GM18870 (cell line): Measurements from ENCODE around the gene RNF112.
A peak's percentile ranks its signal among the peaks of the same experiment; 100 is the strongest.

ENCODE experiments used
- ATAC-seq: cut with Tn5 transposase; IDR thresholded peaks from one replicate; pipeline ENCODE4 v1.9.1; 2021; ENCODE audit warnings: moderate library complexity; ENCODE audit not compliant: unreplicated experiment

The RNF112 gene

GRCh38 chr17:19372866-19373504, 38.0 kb upstream of the RNF112 start:
- ATAC-seq = no peak

- no peak for ATAC-seq
Measured at GRCh38 chr17:19374136-19374535, 36.9 kb upstream of the RNF112 start.

GRCh38 chr17:19375732-19376131, 35.3 kb upstream of the RNF112 start:
- no peak for ATAC-seq

GRCh38 chr17:19376811-19377210, 34.2 kb upstream of the RNF112 start:
- ATAC-seq = no peak

- peak; percentile 88 for ATAC-seq
Measured at GRCh38 chr17:19377602-19378415, 33.2 kb upstream of the RNF112 start.

- ATAC-seq = no peak
Measured at GRCh38 chr17:19378416-19379360, 32.3 kb upstream of the RNF112 start, which contains the start of gene MAPK7. Gene MAPK7 (plus strand): TSS chr17:19378498. CDS start chr17:19378901, 403 bp downstream.

GRCh38 chr17:19379361-19380065, 31.5 kb upstream of the RNF112 start:
- no peak for ATAC-seq

GRCh38 chr17:19380481-19381301, 30.3 kb upstream of the RNF112 start:
- ATAC-seq = no peak

- no peak for ATAC-seq
Measured at GRCh38 chr17:19381361-19381740, 29.7 kb upstream of the RNF112 start.

- ATAC-seq = no peak
Measured at GRCh38 chr17:19381741-19382444, 29.1 kb upstream of the RNF112 start.

- ATAC-seq = no peak
Measured at GRCh38 chr17:19382531-19383444, 28.2 kb upstream of the RNF112 start.

- no peak for ATAC-seq
Measured at GRCh38 chr17:19383681-19384470, 27.2 kb upstream of the RNF112 start.

GRCh38 chr17:19384723-19385391, 26.2 kb upstream of the RNF112 start:
- no peak for ATAC-seq

- ATAC-seq = no peak
Measured at GRCh38 chr17:19385521-19385983, 25.5 kb upstream of the RNF112 start.

GRCh38 chr17:19386051-19386929, 24.7 kb upstream of the RNF112 start:
- ATAC-seq = no peak
